Liver (tissue), 1 donor: ENCODE results near the gene PRELID1.

Experiments
- SP1 ChIP-seq: IDR thresholded peaks from 2 replicates; pipeline ENCODE4 v1.6.1; 2018; ENCODE audit warnings: antibody characterized with exemption, mild to moderate bottlenecking
- TAF1 ChIP-seq: conservative IDR thresholded peaks from 2 replicates; pipeline ENCODE4 v1.6.1; 2016; ENCODE audit warnings: antibody characterized with exemption, mild to moderate bottlenecking
- TF ChIP-seq, protein P1 (sequence below): IDR thresholded peaks from 2 replicates; pipeline ENCODE4 v1.6.1; 2016; ENCODE audit warnings: antibody characterized with exemption
- donor health status: healthy.

GRCh38 chr5:177344891-177345290, 41.3 kb downstream of the PRELID1 start:
- no peak for TF ChIP-seq TAF1
- TF ChIP-seq, protein P1, sequence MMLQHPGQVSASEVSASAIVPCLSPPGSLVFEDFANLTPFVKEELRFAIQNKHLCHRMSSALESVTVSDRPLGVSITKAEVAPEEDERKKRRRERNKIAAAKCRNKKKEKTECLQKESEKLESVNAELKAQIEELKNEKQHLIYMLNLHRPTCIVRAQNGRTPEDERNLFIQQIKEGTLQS: no peak
- TF ChIP-seq SP1: no peak
